Hepatocyte (in vitro differentiated cells): ENCODE results near the gene GLUL. TPM values are rescaled to one million over a fixed set of nuclear protein-coding genes. Genes with fewer than 3 reads are reported as not detected.

Experiments used
- DNase-seq: peaks from one replicate; pipeline ENCODE4 v3.0.0-alpha.2; 2016; ENCODE audit warnings: low spot score
- H2AFZ ChIP-seq: fragments of 200-600 bp; sonication (generic); 2 replicates; pipeline ENCODE4 v1.6.0; 2016; ENCODE audit warnings: antibody characterized with exemption, mild to moderate bottlenecking
- H3K27ac ChIP-seq: fragments of 200-600 bp; sonication (generic); 2 replicates; pipeline ENCODE4 v1.5.1; 2016; ENCODE audit warnings: mild to moderate bottlenecking
- H3K27me3 ChIP-seq: fragments of 200-600 bp; sonication (generic); 2 replicates; pipeline ENCODE4 v1.6.1; 2016
- H3K36me3 ChIP-seq: fragments of 200-600 bp; sonication (generic); replicated peaks from 2 replicates; pipeline ENCODE4 v1.5.1; 2016; ENCODE audit warnings: low read depth; ENCODE audit not compliant: insufficient read depth
- H3K4me1 ChIP-seq: fragments of 200-600 bp; sonication (generic); 2 replicates; pipeline ENCODE4 v1.5.1; 2016; ENCODE audit warnings: mild to moderate bottlenecking, moderate library complexity; ENCODE audit not compliant: insufficient read depth
- H3K4me2 ChIP-seq: fragments of 200-600 bp; sonication (generic); 2 replicates; pipeline ENCODE4 v1.6.0; 2016
- H3K4me3 ChIP-seq: fragments of 200-600 bp; sonication (generic); 2 replicates; pipeline ENCODE4 v1.5.1; 2016; ENCODE audit warnings: mild to moderate bottlenecking
- H3K79me2 ChIP-seq: fragments of 200-600 bp; sonication (generic); 2 replicates; pipeline ENCODE4 v1.6.0; 2017; ENCODE audit warnings: mild to moderate bottlenecking
- H3K9me2 ChIP-seq: fragments of 200-600 bp; sonication (generic); replicated peaks from 2 replicates; pipeline ENCODE4 v1.6.0; 2017; ENCODE audit warnings: mild to moderate bottlenecking; ENCODE audit not compliant: insufficient read depth
- H3K9me3 ChIP-seq: fragments of 200-600 bp; sonication (generic); 2 replicates; pipeline ENCODE4 v1.5.1; 2016; ENCODE audit warnings: low read depth, mild to moderate bottlenecking
- H4K20me1 ChIP-seq: fragments of 200-600 bp; sonication (generic); 2 replicates; pipeline ENCODE4 v1.6.0; 2016; ENCODE audit warnings: mild to moderate bottlenecking; ENCODE audit not compliant: insufficient read depth, poor library complexity, severe bottlenecking
- EZH2 ChIP-seq: fragments of 200-600 bp; sonication (generic); IDR thresholded peaks from 2 replicates; pipeline ENCODE4 v1.6.1; 2016; ENCODE audit warnings: antibody characterized with exemption, mild to moderate bottlenecking, borderline replicate concordance
- EZH2phosphoT487 ChIP-seq: fragments of 200-600 bp; sonication (generic); IDR thresholded peaks from one replicate; pipeline ENCODE4 v1.6.1; 2018; ENCODE audit warnings: antibody characterized with exemption, mild to moderate bottlenecking, low read depth, moderate library complexity; ENCODE audit not compliant: unreplicated experiment, severe bottlenecking
- WGBS: methylation state at CpG from one replicate; pipeline ENCODE4 v1.1.6; 2016; ENCODE audit warnings: low lambda C conversion rate; ENCODE audit errors: missing lambda C conversion rate; 5-methylcytosine and 5-hydroxymethylcytosine counted together
- polyA plus RNA-seq: library from polyadenylated mRNA; unstranded; fragments of >200 nt; fragmentation: Nextera tagmentation; extraction: Ambion mirVana; gene quantifications from 2 replicates; pipeline ENCODE4 v1.2.1, GENCODE V29; 2016
- total RNA-seq: library from RNA; depleted of rRNA; stranded (reverse); fragments of >200 nt; gene quantifications from 2 replicates; pipeline ENCODE4 v1.2.3, GENCODE V29; 2014
- TF ChIP-seq, protein P1 (sequence below): fragments of 200-600 bp; sonication (generic); IDR thresholded peaks from 2 replicates; pipeline ENCODE4 v1.5.1; 2016; ENCODE audit warnings: antibody characterized with exemption, mild to moderate bottlenecking; ENCODE audit not compliant: poor library complexity

The GLUL gene
- total and polyA plus RNA-seq, 2 experiments from 2014 or later: 747 to 846 TPM

DNA sequence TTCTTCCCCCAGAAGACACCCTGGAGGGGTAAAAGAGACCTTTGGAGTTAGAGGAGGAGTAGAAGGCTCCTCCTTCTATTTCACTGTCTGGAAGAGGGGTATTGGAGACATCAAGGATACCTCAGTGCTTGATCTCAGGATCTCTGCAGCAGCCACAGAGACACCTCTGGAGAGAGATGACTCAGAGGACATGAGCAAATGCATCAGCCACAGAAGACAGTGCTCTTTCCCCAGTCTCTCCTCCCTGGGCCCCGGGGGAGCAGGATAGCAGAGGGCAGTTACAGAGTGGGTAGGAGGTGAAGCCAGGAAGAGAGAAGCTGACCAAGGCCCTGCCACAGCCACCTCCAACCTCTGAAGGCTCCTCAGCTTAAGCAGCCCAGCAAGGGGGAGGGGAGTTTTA lies 24.2 kb upstream of the GLUL start:
- H3K27ac ChIP-seq: no peak overlapping the region
- H3K4me3 ChIP-seq: no peak overlapping the region
- H3K79me2 ChIP-seq: no peaks in the 10 kb centered on the region
- 69% methylated on average over 1 of the region's 1 CpG for WGBS
- H3K4me1 ChIP-seq: no peaks in the 10 kb centered on the region
- no peak overlapping the region for H3K4me2 ChIP-seq
- no peaks in the 10 kb centered on the region for H4K20me1 ChIP-seq
- H3K9me3 ChIP-seq: no peaks in the 10 kb centered on the region
- TF ChIP-seq EZH2 (no peak), EZH2phosphoT487 (no peak)
- TF ChIP-seq, protein P1, sequence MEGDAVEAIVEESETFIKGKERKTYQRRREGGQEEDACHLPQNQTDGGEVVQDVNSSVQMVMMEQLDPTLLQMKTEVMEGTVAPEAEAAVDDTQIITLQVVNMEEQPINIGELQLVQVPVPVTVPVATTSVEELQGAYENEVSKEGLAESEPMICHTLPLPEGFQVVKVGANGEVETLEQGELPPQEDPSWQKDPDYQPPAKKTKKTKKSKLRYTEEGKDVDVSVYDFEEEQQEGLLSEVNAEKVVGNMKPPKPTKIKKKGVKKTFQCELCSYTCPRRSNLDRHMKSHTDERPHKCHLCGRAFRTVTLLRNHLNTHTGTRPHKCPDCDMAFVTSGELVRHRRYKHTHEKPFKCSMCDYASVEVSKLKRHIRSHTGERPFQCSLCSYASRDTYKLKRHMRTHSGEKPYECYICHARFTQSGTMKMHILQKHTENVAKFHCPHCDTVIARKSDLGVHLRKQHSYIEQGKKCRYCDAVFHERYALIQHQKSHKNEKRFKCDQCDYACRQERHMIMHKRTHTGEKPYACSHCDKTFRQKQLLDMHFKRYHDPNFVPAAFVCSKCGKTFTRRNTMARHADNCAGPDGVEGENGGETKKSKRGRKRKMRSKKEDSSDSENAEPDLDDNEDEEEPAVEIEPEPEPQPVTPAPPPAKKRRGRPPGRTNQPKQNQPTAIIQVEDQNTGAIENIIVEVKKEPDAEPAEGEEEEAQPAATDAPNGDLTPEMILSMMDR: no peak
- H3K27me3 ChIP-seq: no peaks in the 10 kb centered on the region
- H3K36me3 ChIP-seq: no peaks in the 10 kb centered on the region
- no peak for DNase-seq
- H2AFZ ChIP-seq: no peak overlapping the region
- H3K9me2 ChIP-seq: no peaks in the 10 kb centered on the region

DNA sequence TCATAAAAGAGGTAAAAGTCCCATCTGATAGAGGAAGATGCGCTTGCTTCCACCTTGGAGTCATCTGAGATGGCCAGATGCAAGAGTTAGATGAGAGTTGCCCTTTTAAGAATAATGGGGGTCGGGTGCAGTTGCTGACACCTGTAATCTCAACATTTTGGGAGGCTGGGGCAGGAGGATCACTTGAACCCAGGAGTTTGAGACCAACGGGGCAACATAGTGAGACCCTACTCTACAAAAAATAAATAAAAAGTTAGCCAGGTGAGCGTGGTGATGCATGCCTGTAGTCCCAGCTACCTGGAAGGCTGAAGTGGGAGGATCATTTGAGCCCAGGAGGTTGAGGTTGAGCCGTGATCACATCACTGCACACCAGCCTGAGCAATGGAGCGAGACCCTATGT lies 22.4 kb upstream of the GLUL start:
- no peak overlapping the region for H3K27ac ChIP-seq
- 95% methylated on average over 6 of the region's 6 CpGs for WGBS
- no peak overlapping the region for H3K4me3 ChIP-seq
- H2AFZ ChIP-seq: no peak overlapping the region
- peaks cover 4% of the 10 kb centered on the region for H3K4me1 ChIP-seq
- no peaks in the 10 kb centered on the region for H4K20me1 ChIP-seq
- H3K36me3 ChIP-seq: no peaks in the 10 kb centered on the region
- no peak for DNase-seq
- no peaks in the 10 kb centered on the region for H3K9me2 ChIP-seq
- H3K79me2 ChIP-seq: no peaks in the 10 kb centered on the region
- no peaks in the 10 kb centered on the region for H3K9me3 ChIP-seq
- TF ChIP-seq EZH2phosphoT487 (no peak), EZH2 (no peak)
- TF ChIP-seq, protein P1: no peak
- H3K4me2 ChIP-seq: no peak overlapping the region
- no peaks in the 10 kb centered on the region for H3K27me3 ChIP-seq

DNA sequence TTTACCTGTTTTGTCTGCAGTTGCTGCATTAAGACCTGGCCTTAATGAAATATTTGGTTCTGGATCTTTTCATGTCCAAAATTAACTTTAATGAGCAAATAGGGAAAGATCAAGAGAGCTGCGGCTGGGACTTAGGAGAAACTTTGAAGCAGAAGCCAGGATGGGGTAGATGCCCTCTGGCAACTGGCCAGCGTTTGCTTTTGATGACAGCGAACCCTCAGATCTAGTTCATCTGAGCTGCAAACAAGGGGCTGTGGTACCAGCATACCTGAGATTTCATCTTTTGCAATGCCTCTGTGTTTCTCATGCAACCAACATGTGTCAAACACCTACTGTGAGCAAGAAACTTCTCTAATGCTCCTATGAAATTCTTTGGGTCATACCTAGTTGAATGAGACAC lies 21.9 kb upstream of the GLUL start:
- Histone ChIP-seq H3K4me1 (peaks cover 5% of the 10 kb centered on the region), H3K4me2 (no peak overlapping the region), H3K27ac (no peak overlapping the region), H3K27me3 (no peaks in the 10 kb centered on the region), H3K36me3 (no peaks in the 10 kb centered on the region), H3K79me2 (no peaks in the 10 kb centered on the region), H3K9me3 (no peaks in the 10 kb centered on the region), H2AFZ (no peak overlapping the region), H3K4me3 (no peak overlapping the region), H4K20me1 (no peaks in the 10 kb centered on the region), H3K9me2 (no peaks in the 10 kb centered on the region)
- no peak for DNase-seq
- TF ChIP-seq EZH2phosphoT487 (no peak), EZH2 (no peak)
- TF ChIP-seq, protein P1: no peak
- WGBS: 57% methylated on average over 3 of the region's 3 CpGs
